ENCODE data around the gene PPIG.

PPIG gene

DNA sequence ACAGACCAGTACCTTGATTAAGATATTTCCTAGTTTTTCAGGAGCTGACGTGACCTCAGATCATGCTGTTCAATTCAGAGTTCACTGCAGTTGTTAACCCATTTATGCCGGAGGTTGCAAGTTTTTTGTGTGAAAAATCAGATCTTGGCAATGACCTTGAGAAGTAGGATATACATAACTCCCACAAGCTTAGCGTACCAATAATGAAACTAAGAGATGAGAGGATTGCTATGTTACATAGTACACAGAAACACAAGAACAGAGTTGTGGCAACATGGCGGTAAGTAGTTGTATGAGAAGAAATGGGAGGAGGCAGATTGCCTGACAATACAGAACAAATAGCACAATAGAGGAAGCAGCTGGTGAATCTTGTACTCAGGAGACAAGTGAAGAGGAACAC lies 39.1 kb downstream of the PPIG start:
- no peak overlapping the region for H3K4me3 ChIP-seq (replicated peaks; ENCODE audit: low read depth, low read length)
- no peak for TF ChIP-seq CTCF (IDR thresholded peaks at IDR 0.05; ENCODE audit: low read length, missing control alignments)
- DNase-seq (ENCODE audit: low read depth) = no peak

- no peak for DNase-seq (ENCODE audit: low read depth)
- no peak overlapping the region for H3K4me3 ChIP-seq (replicated peaks; ENCODE audit: low read depth, low read length)
- TF ChIP-seq CTCF (IDR thresholded peaks at IDR 0.05; ENCODE audit: low read length, missing control alignments) = no peak
Observed at GRCh38 chr2:169625781-169626180, 41.6 kb downstream of the PPIG start.

DNA sequence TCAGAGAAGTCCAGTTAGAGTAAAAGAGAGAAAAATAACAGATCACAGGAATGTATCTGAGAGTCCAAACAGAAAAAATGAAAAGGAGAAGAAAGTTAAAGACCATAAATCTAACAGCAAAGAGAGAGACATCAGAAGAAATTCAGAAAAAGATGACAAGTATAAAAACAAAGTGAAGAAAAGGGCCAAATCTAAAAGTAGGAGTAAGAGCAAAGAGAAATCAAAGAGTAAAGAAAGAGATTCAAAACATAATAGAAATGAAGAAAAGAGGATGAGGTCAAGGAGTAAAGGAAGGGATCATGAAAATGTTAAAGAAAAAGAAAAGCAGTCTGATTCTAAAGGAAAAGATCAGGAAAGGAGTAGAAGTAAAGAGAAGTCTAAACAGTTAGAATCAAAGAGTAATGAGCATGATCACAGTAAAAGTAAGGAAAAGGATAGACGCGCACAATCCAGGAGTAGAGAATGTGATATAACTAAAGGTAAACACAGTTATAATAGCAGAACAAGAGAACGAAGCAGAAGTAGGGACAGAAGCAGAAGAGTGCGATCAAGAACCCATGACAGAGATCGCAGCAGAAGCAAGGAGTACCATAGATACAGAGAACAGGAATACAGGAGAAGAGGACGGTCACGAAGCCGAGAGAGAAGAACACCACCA lies 52.4 kb downstream of the PPIG start:
- H3K4me3 ChIP-seq (replicated peaks; ENCODE audit: low read depth, low read length) = no peak overlapping the region
- TF ChIP-seq CTCF (IDR thresholded peaks at IDR 0.05; ENCODE audit: low read length, missing control alignments) = no peak
- DNase-seq (ENCODE audit: low read depth) = no peak

GRCh38 chr2:169637620-169638019 lies 53.5 kb downstream of the PPIG start:
- TF ChIP-seq CTCF (IDR thresholded peaks at IDR 0.05; ENCODE audit: low read length, missing control alignments) = no peak
- H3K4me3 ChIP-seq (replicated peaks; ENCODE audit: low read depth, low read length) = no peak overlapping the region
- DNase-seq (ENCODE audit: low read depth) = peak; percentile 75

DNA sequence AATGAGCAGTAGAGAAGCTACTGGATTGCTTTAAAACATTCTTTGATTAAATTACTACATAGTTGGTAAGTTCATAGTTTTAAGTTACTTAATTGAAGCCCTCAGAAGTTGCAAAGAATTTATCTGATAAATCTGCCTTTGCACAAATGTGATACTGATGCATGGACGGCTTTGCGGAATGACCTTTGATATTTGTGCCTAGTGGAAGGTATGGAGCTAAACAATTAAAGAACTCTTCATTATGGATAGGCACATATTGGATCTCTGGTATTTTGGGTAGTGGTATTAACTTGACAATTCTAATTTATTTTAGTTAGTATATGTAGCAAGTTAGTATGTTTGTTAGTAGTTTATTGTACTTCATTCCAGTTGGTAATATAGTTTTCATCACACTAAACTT lies 56.0 kb downstream of the PPIG start:
- TF ChIP-seq CTCF (IDR thresholded peaks at IDR 0.05; ENCODE audit: low read length, missing control alignments) = no peak
- H3K4me3 ChIP-seq (replicated peaks; ENCODE audit: low read depth, low read length) = no peak overlapping the region
- DNase-seq (ENCODE audit: low read depth) = no peak

GRCh38 chr2:169641464-169641863 lies 57.3 kb downstream of the PPIG start:
- no peak for DNase-seq (ENCODE audit: low read depth)
- H3K4me3 ChIP-seq (replicated peaks; ENCODE audit: low read depth, low read length) = no peak overlapping the region
- TF ChIP-seq CTCF (IDR thresholded peaks at IDR 0.05; ENCODE audit: low read length, missing control alignments) = no peak

DNA sequence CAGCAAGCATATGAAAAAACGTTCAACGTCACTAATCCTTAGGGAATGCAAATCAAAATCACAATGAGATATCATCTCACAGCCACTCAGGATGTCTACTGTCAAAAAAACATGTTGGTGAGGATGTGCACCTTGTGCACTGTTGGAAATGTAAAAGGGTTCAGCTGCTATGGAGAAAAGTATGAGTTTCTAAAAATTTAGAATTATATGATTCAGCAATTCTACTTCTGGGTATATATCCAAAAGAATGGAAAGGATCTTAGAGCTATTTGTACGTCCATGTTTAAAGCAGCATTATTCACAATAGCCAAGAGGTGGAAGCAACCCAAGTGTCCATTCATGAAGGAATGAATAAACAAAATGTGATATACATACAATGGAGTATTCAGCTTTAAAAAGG lies 60.0 kb downstream of the PPIG start:
- no peak for TF ChIP-seq CTCF (IDR thresholded peaks at IDR 0.05; ENCODE audit: low read length, missing control alignments)
- H3K4me3 ChIP-seq (replicated peaks; ENCODE audit: low read depth, low read length) = no peak overlapping the region
- DNase-seq (ENCODE audit: low read depth) = no peak
